Measurements from ENCODE around the gene PRDM4. TPM values are rescaled to one million over a fixed set of nuclear protein-coding genes. Genes with fewer than 3 reads are reported as not detected.
"Not testable (repeated sequence)": the region's sequence is repeated elsewhere in the genome, so short reads cannot be mapped to it uniquely, and the experiment has no call there.

Gene PRDM4
- total RNA-seq, 1 donor from 2014 or later = 21.2 TPM

- no peak for FAIRE-seq
- DNase-seq (ENCODE audit: low spot score in 2 of 2) = no peak
Measured at GRCh38 chr12:107704041-107704440, 56.9 kb downstream of the PRDM4 start.

DNA sequence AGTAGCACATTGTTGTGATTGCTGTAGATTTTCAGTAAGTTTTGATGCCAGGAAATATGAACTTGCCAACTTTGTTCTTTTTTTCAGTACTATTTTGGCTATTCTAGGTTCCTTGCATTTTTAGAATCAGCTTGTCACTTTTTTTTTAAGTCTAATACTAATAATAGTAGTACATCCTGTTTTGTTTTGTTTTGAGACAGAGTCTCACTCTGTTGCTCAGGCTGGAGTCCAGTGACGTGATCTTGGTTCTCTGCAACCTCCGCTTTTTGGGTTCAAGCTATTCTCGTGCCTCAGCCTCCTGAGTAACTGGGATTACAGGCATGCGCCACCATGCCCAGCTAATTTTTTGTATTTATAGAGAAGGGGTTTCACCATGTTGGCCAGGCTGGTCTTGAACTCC lies 58.8 kb downstream of the PRDM4 start:
- DNase-seq (ENCODE audit: low spot score in 2 of 2) (no peak), FAIRE-seq (no peak)

- DNase-seq (ENCODE audit: low spot score in 2 of 2); FAIRE-seq: not testable (repeated sequence)
Measured at GRCh38 chr12:107695772-107696171, 65.2 kb downstream of the PRDM4 start.

- DNase-seq (ENCODE audit: low spot score in 2 of 2) (peak; percentile 84 to 91), FAIRE-seq (no peak)
Measured at GRCh38 chr12:107685360-107686248, 75.3 kb downstream of the PRDM4 start, which contains the start of gene PWP1. Gene PWP1 (plus strand): TSS chr12:107685799. CDS start chr12:107685900, 101 bp downstream.

- DNase-seq (ENCODE audit: low spot score in 2 of 2) = no peak
- FAIRE-seq = no peak
Measured at GRCh38 chr12:107684990-107685359, 76.0 kb downstream of the PRDM4 start.

DNA sequence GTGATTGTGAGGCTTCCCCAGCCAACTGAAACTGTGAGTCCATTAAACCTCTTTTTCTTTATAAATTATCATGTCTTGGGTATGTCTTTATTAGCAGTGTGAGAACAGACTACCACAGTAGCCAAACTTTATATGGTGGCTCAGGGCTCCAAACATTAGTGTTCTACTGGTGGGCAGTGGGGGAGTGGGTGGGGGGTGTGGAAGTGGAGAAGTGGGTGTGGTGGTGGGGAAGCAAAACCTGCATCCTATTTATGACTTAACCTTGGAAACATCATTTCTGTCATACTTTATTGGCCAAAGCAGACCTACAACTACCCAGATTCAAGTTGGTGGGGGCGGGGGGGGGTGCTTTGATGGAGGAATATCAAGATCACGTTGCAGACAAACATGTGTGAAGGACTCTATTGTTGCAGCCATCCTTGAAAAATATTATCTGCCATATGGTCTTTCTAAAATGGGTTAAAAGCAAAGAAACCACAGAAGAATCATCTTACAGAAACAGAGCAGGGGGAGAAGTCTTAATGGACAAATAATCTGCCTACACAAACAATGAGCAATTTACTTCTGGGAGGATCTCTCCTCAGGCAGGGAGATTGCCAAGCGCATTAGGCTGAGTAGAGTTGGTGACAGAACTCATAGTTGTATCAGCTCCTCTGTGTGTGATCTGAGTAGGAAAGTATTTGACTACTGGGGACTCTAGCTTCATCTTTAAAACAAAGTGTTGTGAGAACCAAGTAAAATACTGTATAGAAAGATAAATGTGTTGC lies 76.7 kb downstream of the PRDM4 start:
- DNase-seq (ENCODE audit: low spot score in 2 of 2) (no peak), FAIRE-seq (no peak)

Other genes starting within 250 kb of the PRDM4 start
- gene PWP1, start 75.3 kb downstream of the PRDM4 start, total RNA-seq = 79.1 TPM
- gene ASCL4, start 13.6 kb upstream of the PRDM4 start, total RNA-seq = not detected

Data from frontal cortex (tissue), 4 donors.